GM19099 (cell line): ENCODE results near the gene MCM5.

ENCODE experiments used
- POLR2A ChIP-seq: IDR thresholded peaks from 3 replicates; pipeline ENCODE4 v1.6.1; 2011; ENCODE audit warnings: low read depth; ENCODE audit not compliant: insufficient read length; ENCODE audit errors: extremely low read depth

The MCM5 gene

GRCh38 chr22:35449829-35450689, 50.1 kb downstream of the MCM5 start:
- no peak for TF ChIP-seq POLR2A

GRCh38 chr22:35450824-35451569, 51.1 kb downstream of the MCM5 start:
- TF ChIP-seq POLR2A: no peak

GRCh38 chr22:35451592-35451991, 51.7 kb downstream of the MCM5 start:
- no peak for TF ChIP-seq POLR2A

- no peak for TF ChIP-seq POLR2A
Observed at GRCh38 chr22:35452351-35452781, 52.4 kb downstream of the MCM5 start.

GRCh38 chr22:35452810-35453743, 53.1 kb downstream of the MCM5 start:
- no peak for TF ChIP-seq POLR2A

GRCh38 chr22:35454416-35455054, 54.6 kb downstream of the MCM5 start:
- no peak for TF ChIP-seq POLR2A

- no peak for TF ChIP-seq POLR2A
Observed at GRCh38 chr22:35455529-35455928, 55.6 kb downstream of the MCM5 start.

GRCh38 chr22:35456757-35457156, 56.8 kb downstream of the MCM5 start:
- no peak for TF ChIP-seq POLR2A

- no peak for TF ChIP-seq POLR2A
Observed at GRCh38 chr22:35457729-35458546, 58.0 kb downstream of the MCM5 start.

GRCh38 chr22:35458547-35459422, 58.8 kb downstream of the MCM5 start:
- no peak for TF ChIP-seq POLR2A

- no peak for TF ChIP-seq POLR2A
Observed at GRCh38 chr22:35459423-35459894, 59.5 kb downstream of the MCM5 start.

GRCh38 chr22:35460688-35461087, 60.7 kb downstream of the MCM5 start:
- no peak for TF ChIP-seq POLR2A
